Measurements from ENCODE around the gene HCK. TPM values are rescaled to one million over a fixed set of nuclear protein-coding genes. Genes with fewer than 3 reads are reported as not detected.
A peak's percentile ranks its signal among the peaks of the same experiment; 100 is the strongest.

Gene HCK
- total RNA-seq, 1 donor from 2014 or later, result 4.4 TPM

DNA sequence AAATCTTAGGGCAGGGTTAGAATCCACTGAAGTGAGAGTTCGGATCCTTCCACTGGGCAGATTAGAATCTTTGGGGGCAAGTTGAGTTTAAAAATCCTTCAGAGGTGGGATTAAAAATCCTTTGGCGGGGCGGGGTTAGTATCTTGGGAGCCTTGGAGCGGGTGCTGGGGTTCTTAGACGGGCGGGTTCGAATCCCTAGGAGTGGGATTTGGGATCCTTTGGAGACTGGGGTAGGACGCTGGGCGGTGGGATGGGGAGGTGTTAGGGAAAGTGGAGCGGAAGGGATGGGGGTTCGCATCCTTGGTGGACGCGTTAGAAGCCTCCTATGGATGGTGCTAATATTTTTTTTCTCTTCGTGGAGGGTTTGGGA, 337 bp upstream of the HCK start:
- ATAC-seq (no peak), DNase-seq (no peak)
- intact Hi-C loops (cut with micrococcal nuclease), result no loop called here

DNA sequence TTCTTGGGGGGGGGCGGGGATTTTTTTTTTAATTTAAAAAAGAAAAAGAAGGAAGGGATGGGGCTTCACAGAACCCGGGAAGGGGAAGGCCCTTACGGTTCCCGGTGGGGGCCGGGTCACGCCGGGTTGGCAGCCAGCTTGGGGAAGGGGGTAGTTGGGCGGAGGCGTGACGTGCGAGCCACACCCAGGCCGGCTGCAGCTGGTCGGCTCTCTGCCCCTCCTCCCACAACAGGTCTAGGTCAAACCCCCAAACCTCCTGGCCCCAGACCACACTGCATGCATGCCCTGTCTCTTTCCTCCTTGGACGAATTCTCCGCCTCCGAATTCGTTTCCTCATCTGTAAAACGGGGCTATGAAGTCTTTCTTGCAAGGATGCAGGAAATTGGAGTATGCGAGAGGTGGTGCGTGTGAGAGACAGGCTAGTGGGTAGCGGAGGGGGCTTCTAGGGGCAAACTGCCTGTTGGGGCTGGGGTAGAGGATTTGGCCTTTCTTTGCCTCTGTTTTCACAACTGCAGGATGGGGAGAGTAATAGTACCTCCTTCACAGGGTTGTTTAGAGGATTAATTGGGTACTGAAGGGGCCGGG, 828 bp downstream of the HCK start:
- peak; percentile 74 for ATAC-seq
- intact Hi-C loops (cut with micrococcal nuclease), result no loop called here
- peak; percentile 79 for DNase-seq

- intact Hi-C loops (cut with micrococcal nuclease), result no loop called here
- no peak for DNase-seq
- no peak for ATAC-seq
Observed at GRCh38 chr20:32053648-32054047, 1.6 kb downstream of the HCK start.

DNA sequence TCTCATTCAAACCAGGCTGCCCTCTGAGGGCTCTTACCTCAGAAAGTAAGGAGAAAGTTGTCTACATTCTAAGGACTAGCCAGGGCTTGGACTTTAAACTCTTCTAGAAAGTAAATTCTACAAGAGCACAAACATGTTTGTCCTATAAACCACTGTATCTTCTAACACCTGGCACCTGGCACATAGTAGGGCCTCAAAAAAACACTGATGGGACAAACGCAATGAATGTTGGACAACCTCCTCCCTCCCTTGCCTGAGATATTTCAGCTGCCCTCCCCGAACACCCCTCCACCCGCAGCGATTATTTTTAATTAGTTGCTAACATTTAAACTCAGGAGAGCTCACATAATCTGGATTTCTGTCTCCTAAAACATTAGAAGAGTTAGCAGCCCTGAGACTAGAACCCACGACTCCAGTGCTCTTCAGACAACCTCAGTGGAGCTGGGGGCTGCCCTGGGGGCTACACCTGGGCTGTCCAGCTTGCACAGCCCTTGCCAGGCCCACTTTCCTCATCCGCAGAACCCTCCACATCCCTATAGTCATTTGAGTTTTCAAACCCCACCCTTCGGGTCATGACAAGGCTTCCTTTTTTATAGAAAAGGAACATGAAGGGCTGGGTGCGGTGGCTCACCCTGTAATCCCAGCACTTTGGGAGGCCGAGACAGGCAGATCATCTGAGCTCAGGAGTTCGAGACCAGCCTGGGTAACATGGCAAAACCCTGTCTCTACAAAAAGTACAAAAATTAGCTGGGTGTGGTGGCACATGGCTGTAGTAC, 4.9 kb downstream of the HCK start:
- ATAC-seq, result peak; percentile 28
- intact Hi-C loops (cut with micrococcal nuclease), result no loop called here
- no peak for DNase-seq

- DNase-seq (no peak), ATAC-seq (no peak)
- intact Hi-C loops (cut with micrococcal nuclease), result no loop called here
Observed at GRCh38 chr20:32057656-32058184, 5.7 kb downstream of the HCK start.

GRCh38 chr20:32059189-32059588, 7.1 kb downstream of the HCK start:
- DNase-seq (no peak), ATAC-seq (no peak)
- intact Hi-C loops (cut with micrococcal nuclease), result no loop called here

GRCh38 chr20:32062776-32063170, 10.7 kb downstream of the HCK start:
- intact Hi-C loops (cut with micrococcal nuclease), result no loop called here
- ATAC-seq (peak; percentile 88), DNase-seq (peak; percentile 72)

DNA sequence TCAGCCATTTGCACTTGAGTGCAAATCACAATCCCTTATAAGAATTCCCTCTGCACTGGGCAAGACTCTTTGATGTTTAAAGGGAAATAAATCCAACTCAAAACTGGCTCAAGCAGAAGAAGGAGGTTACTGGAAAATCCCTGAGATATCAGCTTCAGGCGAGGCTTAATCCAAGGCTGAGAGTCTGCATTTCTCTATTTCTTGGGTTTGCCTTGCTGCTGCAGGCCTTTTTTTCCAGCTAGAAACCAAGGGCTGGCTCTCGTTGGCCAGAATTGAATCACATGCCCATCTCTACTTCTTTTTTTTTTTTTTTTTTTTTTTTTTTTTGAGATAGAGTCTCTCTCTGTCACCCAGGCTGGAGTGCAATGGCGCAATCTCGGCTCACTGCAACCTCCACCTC, 11.7 kb downstream of the HCK start:
- peak; percentile 57 for ATAC-seq
- DNase-seq, result no peak
- intact Hi-C loops (cut with micrococcal nuclease), result no loop called here

GRCh38 chr20:32064667-32065066, 12.6 kb downstream of the HCK start:
- DNase-seq (no peak), ATAC-seq (peak; percentile 26)
- intact Hi-C loops (cut with micrococcal nuclease), result no loop called here

GRCh38 chr20:32067234-32067821, 15.3 kb downstream of the HCK start:
- ATAC-seq (no peak), DNase-seq (no peak)
- intact Hi-C loops (cut with micrococcal nuclease), result no loop called here

- no peak for ATAC-seq
Observed at GRCh38 chr20:32068174-32068573, 16.1 kb downstream of the HCK start.

GRCh38 chr20:32069711-32070110, 17.7 kb downstream of the HCK start:
- ATAC-seq, result no peak
- no peak for DNase-seq
- intact Hi-C loops (cut with micrococcal nuclease), result no loop called here

More at GRCh38 chr20:32068174-32068573, 16.1 kb downstream of the HCK start:
- intact Hi-C loops (cut with micrococcal nuclease), result no loop called here
- no peak for DNase-seq

GRCh38 chr20:32070282-32070681, 18.2 kb downstream of the HCK start:
- ATAC-seq (no peak), DNase-seq (no peak)
- intact Hi-C loops (cut with micrococcal nuclease), result no loop called here

- DNase-seq (no peak), ATAC-seq (no peak)
- intact Hi-C loops (cut with micrococcal nuclease), result no loop called here
Observed at GRCh38 chr20:32070690-32071213, 18.7 kb downstream of the HCK start.

GRCh38 chr20:32071395-32072167, 19.5 kb downstream of the HCK start:
- ATAC-seq (no peak), DNase-seq (no peak)
- intact Hi-C loops (cut with micrococcal nuclease), result no loop called here

GRCh38 chr20:32072168-32072750, 20.2 kb downstream of the HCK start:
- DNase-seq (no peak), ATAC-seq (no peak)
- intact Hi-C loops (cut with micrococcal nuclease), result no loop called here

DNA sequence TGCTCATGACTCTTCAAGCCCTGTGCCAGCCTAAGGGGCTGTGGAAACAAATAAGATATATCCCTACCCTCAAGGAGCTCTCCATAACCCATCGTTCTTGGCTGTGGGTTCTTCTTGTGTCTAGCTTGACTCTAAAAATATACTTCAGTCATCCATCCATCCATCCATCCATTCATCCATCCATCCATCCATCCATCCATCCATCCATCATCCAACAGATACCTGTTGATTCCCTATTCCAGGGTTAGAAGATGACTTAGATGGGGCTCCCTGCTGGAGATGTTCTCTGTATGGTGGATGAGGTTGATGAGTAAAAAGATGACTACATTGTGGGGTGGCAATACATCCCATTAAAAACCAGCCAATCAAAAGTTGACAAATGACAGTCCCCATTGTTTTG, 23.5 kb downstream of the HCK start:
- no peak for DNase-seq
- ATAC-seq, result no peak
- intact Hi-C loops (cut with micrococcal nuclease), result no loop called here

- ATAC-seq (no peak), DNase-seq (no peak)
- intact Hi-C loops (cut with micrococcal nuclease), result no loop called here
Observed at GRCh38 chr20:32077190-32077589, 25.1 kb downstream of the HCK start.

DNA sequence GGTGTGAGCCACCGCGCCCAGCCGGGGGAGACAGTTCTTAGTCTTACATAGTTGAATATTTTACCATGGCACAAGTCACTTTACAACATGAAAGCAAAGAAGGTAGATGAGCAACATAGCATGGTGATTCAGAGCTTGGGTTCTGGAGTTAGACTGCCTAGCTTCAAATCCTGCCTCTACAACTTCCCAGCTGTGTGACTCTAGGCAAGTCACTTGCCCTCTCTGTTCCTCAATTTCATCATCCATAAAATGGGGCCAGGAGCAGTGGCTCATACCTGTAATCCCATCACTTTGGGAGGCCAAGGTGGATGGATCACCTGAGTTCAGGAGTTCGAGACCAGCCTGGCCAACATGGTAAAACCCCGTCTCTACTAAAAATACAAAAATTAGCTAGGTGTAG, 26.3 kb downstream of the HCK start:
- no peak for ATAC-seq
- DNase-seq, result no peak
- intact Hi-C loops (cut with micrococcal nuclease), result no loop called here
